Activated naive CD4-positive, alpha-beta T cell treated with anti-CD3 and anti-CD28 coated beads, Interleukin-2, amount 10 ng/mL, durations not matched to agents 7 days and 5 days (primary cell): Measurements from ENCODE around the gene OR5T2.
"Not testable (repeated sequence)": the region's sequence is repeated elsewhere in the genome, so short reads cannot be mapped to it uniquely, and the experiment has no call there.

Experiments used
- CTCF ChIA-PET: fragments of 350-600 bp; sonication (Branson Sonifier 250); formaldehyde crosslinking; loops from one replicate; lab custom pipeline; 2021; ENCODE audit warnings: antibody characterized with exemption; lab: Charles Lee
- DNase-seq: peaks from one replicate; pipeline ENCODE4 v3.0.0-alpha.2; 2020
- H3K27ac Mint-ChIP-seq: one replicate; pipeline ENCODE4 v1.8.0; 2021; ENCODE audit warnings: mild to moderate bottlenecking, moderate library complexity, mixed read lengths
- H3K27me3 Mint-ChIP-seq: one replicate; pipeline ENCODE4 v1.8.0; 2021; ENCODE audit warnings: mild to moderate bottlenecking, mixed read lengths
- H3K36me3 Mint-ChIP-seq: one replicate; pipeline ENCODE4 v1.8.0; 2021; ENCODE audit warnings: mixed read lengths
- H3K4me1 Mint-ChIP-seq: one replicate; pipeline ENCODE4 v1.8.0; 2021; ENCODE audit warnings: mixed read lengths
- H3K4me3 Mint-ChIP-seq: one replicate; pipeline ENCODE4 v1.8.0; 2021; ENCODE audit warnings: mild to moderate bottlenecking, moderate library complexity, mixed read lengths
- H3K9me3 Mint-ChIP-seq: one replicate; pipeline ENCODE4 v1.8.0; 2021; ENCODE audit warnings: mixed read lengths

OR5T2 gene

GRCh38 chr11:56234155-56234554, at the start of gene OR5T2:
Gene OR5T2 (minus strand): TSS chr11:56234255. CDS start chr11:56233062, 1,193 bp downstream.
- no peaks in the 10 kb centered on the region for H3K36me3 Mint-ChIP-seq
- H3K4me1 Mint-ChIP-seq = no peaks in the 10 kb centered on the region
- CTCF ChIA-PET = no interaction called here
- DNase-seq = no peak
- H3K4me3 Mint-ChIP-seq = no peak within 1 kb of the TSS
- H3K27ac Mint-ChIP-seq = no peak within 1 kb of the TSS
- peaks cover 7% of the 10 kb centered on the region for H3K9me3 Mint-ChIP-seq
- no peaks in the 10 kb centered on the region for H3K27me3 Mint-ChIP-seq

DNA sequence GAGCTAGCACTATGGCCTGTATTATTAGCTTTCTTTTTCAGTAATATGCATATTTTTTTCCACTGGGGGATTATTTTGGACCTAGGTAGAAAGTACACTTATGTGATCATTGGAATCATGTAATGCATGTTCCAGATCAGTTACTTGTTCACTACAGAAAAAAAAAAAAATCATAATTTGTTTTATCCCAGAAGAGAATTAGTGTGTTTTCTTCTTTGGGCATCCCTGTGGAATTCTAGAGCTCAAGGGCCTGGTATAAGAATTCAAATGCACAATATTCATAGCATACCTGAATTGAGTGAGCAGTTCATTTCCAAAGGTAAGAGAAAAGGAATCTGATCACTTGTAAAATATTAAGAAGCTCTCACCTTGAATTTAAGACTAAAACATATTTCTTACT, 39.8 kb upstream of the OR5T2 start, which contains the start of gene OR5T1:
OR5T1 (plus strand) TSS at position 301 of the 400 bp plus-strand sequence. CDS start 1,485 bp downstream, outside the sequence.
- no peak for DNase-seq
- Mint-ChIP-seq H3K36me3 (no peaks in the 10 kb centered on the region), H3K4me3 (no peak within 1 kb of the TSS), H3K27me3 (no peaks in the 10 kb centered on the region), H3K27ac (no peak within 1 kb of the TSS), H3K9me3 (peaks cover 11% of the 10 kb centered on the region), H3K4me1 (no peaks in the 10 kb centered on the region)
- CTCF ChIA-PET = no interaction called here

GRCh38 chr11:56271092-56271491, 37.0 kb upstream of the OR5T2 start:
- peaks cover 18% of the 10 kb centered on the region for H3K9me3 Mint-ChIP-seq
- DNase-seq = no peak
- H3K36me3 Mint-ChIP-seq = no peaks in the 10 kb centered on the region
- H3K4me1 Mint-ChIP-seq = no peaks in the 10 kb centered on the region
- H3K4me3 Mint-ChIP-seq = no peak overlapping the region
- H3K27ac Mint-ChIP-seq = no peak overlapping the region
- H3K27me3 Mint-ChIP-seq = no peaks in the 10 kb centered on the region
- CTCF ChIA-PET = no interaction called here

DNA sequence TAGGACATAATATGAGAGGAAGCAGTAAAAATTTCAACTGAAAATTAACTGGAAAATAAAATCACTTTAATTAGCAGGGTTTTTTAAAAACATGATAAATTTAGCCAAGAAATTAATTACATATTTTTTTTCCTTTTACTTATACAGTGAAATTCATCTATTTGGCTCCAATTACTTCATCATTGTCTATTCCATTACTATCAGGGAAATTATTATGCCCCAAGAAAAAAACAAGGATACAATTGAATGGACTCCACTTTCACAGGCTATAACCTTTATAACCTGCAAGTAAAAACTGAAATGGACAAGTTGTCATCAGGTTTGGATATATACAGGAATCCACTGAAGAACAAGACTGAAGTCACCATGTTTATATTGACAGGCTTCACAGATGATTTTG, 17.9 kb upstream of the OR5T2 start, which contains the start of gene OR5T3:
OR5T3 (plus strand) TSS at position 301 of the 400 bp plus-strand sequence; CDS start at position 301, 0 bp downstream.
- Mint-ChIP-seq H3K27me3 (no peaks in the 10 kb centered on the region), H3K9me3 (peaks cover 14% of the 10 kb centered on the region), H3K36me3 (no peaks in the 10 kb centered on the region), H3K27ac (no peak within 1 kb of the TSS), H3K4me1 (no peaks in the 10 kb centered on the region), H3K4me3 (no peak within 1 kb of the TSS)
- CTCF ChIA-PET = no interaction called here
- DNase-seq = no peak

DNA sequence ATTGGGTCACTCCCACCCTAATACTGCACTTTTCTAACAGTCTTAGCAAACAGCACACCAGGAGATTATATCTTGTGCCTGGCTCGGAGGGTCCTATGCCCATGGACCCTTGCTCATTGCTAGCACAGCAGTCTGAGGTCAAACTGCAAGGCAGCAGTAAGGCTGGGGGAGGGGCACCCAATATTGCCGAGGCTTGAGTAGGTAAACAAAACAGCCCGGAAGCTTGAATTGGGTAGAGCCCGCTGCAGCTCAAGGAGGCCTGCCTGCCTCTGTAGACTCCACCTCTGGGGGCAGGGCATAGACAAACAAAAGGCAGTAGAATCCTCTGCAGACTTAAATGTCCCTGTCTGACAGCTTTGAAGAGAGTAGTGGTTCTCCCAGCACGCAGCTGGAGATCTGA, 14.3 kb downstream of the OR5T2 start:
- H3K9me3 Mint-ChIP-seq = peaks cover 48% of the 10 kb centered on the region
- H3K4me3 Mint-ChIP-seq, CTCF ChIA-PET, DNase-seq, H3K27me3 Mint-ChIP-seq, H3K36me3 Mint-ChIP-seq, H3K27ac Mint-ChIP-seq, H3K4me1 Mint-ChIP-seq: not testable (repeated sequence)

DNA sequence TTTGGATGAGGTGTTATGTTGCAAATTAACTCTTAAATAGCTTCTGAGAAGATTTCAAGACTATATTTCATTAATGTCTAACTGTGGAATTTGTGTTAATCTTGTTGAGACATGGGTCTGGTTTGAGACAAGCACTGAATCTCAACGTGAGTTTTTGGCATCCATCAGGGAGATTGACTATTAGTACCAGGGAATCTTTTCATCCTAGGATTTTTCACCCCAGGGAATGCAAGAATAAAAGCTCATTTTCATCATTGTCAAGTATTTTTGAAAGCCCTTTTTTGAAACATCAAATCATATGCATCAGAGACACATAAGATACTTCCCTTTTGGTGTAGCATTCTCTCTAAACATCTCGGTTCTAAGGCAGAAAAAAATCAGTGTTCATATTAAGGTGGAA, 19.5 kb downstream of the OR5T2 start:
- H3K27me3 Mint-ChIP-seq = no peaks in the 10 kb centered on the region
- CTCF ChIA-PET = interaction anchor here (0.6 kb wide), 1 partner anchor 30 kb away, joined by 3 read pairs; no protein-coding TSS in a partner anchor
- H3K4me3 Mint-ChIP-seq = no peak overlapping the region
- H3K36me3 Mint-ChIP-seq = no peaks in the 10 kb centered on the region
- peaks cover 36% of the 10 kb centered on the region for H3K9me3 Mint-ChIP-seq
- H3K4me1 Mint-ChIP-seq = no peaks in the 10 kb centered on the region
- no peak for DNase-seq
- no peak overlapping the region for H3K27ac Mint-ChIP-seq

GRCh38 chr11:56207790-56208189, 26.3 kb downstream of the OR5T2 start:
- no peak for DNase-seq
- no peaks in the 10 kb centered on the region for H3K27me3 Mint-ChIP-seq
- H3K9me3 Mint-ChIP-seq = peaks cover 22% of the 10 kb centered on the region
- no peaks in the 10 kb centered on the region for H3K4me1 Mint-ChIP-seq
- CTCF ChIA-PET = no interaction called here
- no peak overlapping the region for H3K27ac Mint-ChIP-seq
- no peaks in the 10 kb centered on the region for H3K36me3 Mint-ChIP-seq
- H3K4me3 Mint-ChIP-seq = no peak overlapping the region

- H3K4me1 Mint-ChIP-seq = no peaks in the 10 kb centered on the region
- no peaks in the 10 kb centered on the region for H3K36me3 Mint-ChIP-seq
- H3K27me3 Mint-ChIP-seq = no peaks in the 10 kb centered on the region
- no peak overlapping the region for H3K27ac Mint-ChIP-seq
- no peak overlapping the region for H3K4me3 Mint-ChIP-seq
- DNase-seq = no peak
- CTCF ChIA-PET = no interaction called here
- peaks cover 7% of the 10 kb centered on the region for H3K9me3 Mint-ChIP-seq
Observed at GRCh38 chr11:56197367-56197766, 36.7 kb downstream of the OR5T2 start.

DNA sequence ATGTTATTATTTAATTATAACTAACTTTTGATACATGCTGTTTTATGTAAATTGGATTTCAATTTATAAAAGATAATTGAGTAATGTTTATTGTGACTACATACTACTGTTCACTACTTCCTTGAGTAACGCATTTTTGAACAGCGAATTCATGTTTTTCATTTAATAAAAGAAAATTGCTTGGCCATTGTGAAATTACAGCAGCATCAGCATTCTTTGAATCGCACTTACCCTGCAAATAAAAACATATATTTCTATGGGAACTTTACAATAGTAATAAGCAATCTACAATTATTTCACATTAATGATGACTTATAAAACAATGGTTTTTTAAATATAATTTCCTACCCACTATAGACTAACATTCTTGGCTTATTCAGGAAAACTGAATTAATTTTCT, 37.4 kb downstream of the OR5T2 start:
- no peaks in the 10 kb centered on the region for H3K36me3 Mint-ChIP-seq
- no peak for DNase-seq
- no peaks in the 10 kb centered on the region for H3K27me3 Mint-ChIP-seq
- H3K9me3 Mint-ChIP-seq = peaks cover 8% of the 10 kb centered on the region
- H3K27ac Mint-ChIP-seq = no peak overlapping the region
- no peaks in the 10 kb centered on the region for H3K4me1 Mint-ChIP-seq
- H3K4me3 Mint-ChIP-seq = no peak overlapping the region
- CTCF ChIA-PET = no interaction called here

DNA sequence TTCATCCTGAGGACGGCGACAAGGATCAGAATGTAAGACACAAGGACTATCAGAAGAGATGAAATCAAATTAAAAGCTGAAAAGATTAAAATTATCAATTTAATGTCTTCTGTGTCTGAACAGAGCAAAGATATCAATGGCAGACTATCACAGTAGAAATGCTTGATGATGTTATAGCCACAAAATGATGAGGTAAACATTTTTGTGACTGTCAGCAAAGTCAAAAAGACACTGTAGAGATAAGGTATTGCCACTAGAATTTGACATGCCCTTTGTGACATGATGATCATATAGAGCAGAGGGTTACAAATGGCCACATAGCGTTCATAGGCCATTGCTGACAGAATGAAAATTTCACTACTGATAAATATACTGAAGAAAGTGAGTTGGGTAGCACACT, 45.5 kb downstream of the OR5T2 start:
- H3K36me3 Mint-ChIP-seq = no peaks in the 10 kb centered on the region
- no peak for DNase-seq
- peaks cover 13% of the 10 kb centered on the region for H3K9me3 Mint-ChIP-seq
- H3K27me3 Mint-ChIP-seq = no peaks in the 10 kb centered on the region
- H3K4me3 Mint-ChIP-seq = no peak overlapping the region
- H3K4me1 Mint-ChIP-seq = no peaks in the 10 kb centered on the region
- CTCF ChIA-PET = no interaction called here
- no peak overlapping the region for H3K27ac Mint-ChIP-seq

DNA sequence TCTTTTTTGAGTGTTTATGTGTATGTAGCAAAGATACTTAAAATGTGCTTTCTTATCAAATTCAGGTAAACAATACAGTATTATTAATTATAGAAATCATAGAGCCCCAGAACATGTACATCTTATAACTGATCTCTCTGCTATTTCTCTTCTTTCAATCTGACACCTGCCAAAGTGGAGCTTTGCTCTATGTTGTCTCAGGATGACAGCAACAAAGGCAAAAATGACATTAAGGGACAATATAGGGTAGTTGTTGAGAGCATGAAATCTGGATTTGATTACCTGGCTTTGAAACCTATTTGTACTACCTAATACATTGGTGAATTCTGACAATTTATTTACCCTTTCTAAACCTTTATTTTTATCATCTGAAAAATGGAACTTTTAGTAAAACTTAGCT, 50.6 kb downstream of the OR5T2 start:
- Mint-ChIP-seq H3K27ac (no peak overlapping the region), H3K27me3 (no peaks in the 10 kb centered on the region)
- CTCF ChIA-PET = no interaction called here

More for the DNA sequence above, 50.6 kb downstream of the OR5T2 start:
- Mint-ChIP-seq H3K36me3 (no peaks in the 10 kb centered on the region), H3K9me3 (peaks cover 14% of the 10 kb centered on the region), H3K4me1 (no peaks in the 10 kb centered on the region), H3K4me3 (no peak overlapping the region)
- no peak for DNase-seq
